ENCODE results near the gene MT1M.

The MT1M gene

DNA sequence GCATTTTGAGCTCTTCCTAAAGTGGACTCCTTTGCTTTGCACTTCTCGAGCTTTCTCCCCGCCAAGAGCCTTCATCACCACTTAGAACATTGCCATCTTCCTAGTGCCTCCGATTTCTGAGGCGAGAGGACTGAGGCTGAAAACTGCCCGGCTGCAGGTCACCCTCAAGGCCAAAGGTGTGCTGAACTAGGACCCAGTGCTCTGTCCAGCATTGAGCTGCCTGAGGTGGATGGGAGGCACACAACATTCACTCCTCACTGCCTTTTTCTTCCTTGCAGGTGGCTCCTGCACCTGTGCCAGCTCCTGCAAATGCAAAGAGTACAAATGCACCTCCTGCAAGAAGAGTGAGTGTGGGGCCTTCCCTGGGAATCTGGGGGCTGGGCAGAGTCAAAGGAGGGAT lies 11.4 kb downstream of the MT1M start:
- H3K4me1 ChIP-seq (ENCODE audit: insufficient read depth, low read length), result no peaks in the 10 kb centered on the region; the same call in 1 of the 2 replicates
- H3K9ac ChIP-seq (ENCODE audit: low read depth, low read length), result peak overlapping the region; percentile 49; the same call in 1 of the 2 replicates
- no peaks in the 10 kb centered on the region for H3K36me3 ChIP-seq (ENCODE audit: insufficient read depth, low read length)
- no peaks in the 10 kb centered on the region for H3K9me3 ChIP-seq (ENCODE audit: control insufficient read depth, insufficient read depth, low read length)

DNA sequence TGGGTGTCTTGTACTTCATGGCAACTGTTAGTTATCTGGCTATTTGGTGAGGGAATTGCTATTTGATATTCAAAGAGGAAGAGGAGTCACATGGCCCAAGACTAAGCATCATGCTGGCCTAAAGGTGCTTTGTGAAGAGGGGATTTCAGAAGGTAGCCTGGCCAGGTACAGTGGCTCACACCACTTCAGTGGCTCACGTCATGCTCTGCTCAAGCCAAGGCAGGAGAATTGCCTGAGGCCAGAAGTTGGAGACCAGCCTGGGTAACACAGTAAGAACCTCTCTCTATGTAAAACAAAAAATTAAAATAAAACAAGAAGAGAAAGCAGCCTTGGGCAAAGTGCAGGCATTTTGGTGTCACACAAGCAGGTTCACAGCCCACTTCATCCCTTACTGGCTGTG lies 12.9 kb downstream of the MT1M start:
- no peaks in the 10 kb centered on the region; the same call in 1 of the 2 replicates for H3K4me1 ChIP-seq (ENCODE audit: insufficient read depth, low read length)
- no peaks in the 10 kb centered on the region for H3K9me3 ChIP-seq (ENCODE audit: control insufficient read depth, insufficient read depth, low read length)
- H3K9ac ChIP-seq (ENCODE audit: low read depth, low read length), result no peak overlapping the region
- no peaks in the 10 kb centered on the region for H3K36me3 ChIP-seq (ENCODE audit: insufficient read depth, low read length)

DNA sequence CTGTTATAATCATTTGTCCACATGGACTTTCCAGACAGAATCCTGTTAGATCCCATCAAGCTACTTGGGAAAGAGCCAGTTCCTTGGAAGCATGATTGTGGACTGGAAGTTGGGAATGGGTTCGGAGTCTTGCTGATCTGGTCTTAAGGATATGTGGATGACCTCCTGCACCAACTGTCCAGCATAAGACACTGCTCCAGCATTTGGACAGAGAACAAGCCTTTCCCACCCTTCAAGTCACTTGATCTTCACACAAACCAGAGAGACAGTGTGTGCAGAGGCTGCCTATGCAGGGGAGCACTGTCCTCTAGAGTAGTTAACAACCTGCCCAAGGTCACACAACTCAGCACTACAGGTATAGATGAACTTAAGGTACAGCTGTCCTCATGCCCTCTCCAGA lies 13.4 kb downstream of the MT1M start:
- Histone ChIP-seq H3K4me1 (ENCODE audit: insufficient read depth, low read length) (no peaks in the 10 kb centered on the region; the same call in 1 of the 2 replicates), H3K9me3 (ENCODE audit: control insufficient read depth, insufficient read depth, low read length) (no peaks in the 10 kb centered on the region), H3K9ac (ENCODE audit: low read depth, low read length) (no peak overlapping the region), H3K36me3 (ENCODE audit: insufficient read depth, low read length) (no peaks in the 10 kb centered on the region)

DNA sequence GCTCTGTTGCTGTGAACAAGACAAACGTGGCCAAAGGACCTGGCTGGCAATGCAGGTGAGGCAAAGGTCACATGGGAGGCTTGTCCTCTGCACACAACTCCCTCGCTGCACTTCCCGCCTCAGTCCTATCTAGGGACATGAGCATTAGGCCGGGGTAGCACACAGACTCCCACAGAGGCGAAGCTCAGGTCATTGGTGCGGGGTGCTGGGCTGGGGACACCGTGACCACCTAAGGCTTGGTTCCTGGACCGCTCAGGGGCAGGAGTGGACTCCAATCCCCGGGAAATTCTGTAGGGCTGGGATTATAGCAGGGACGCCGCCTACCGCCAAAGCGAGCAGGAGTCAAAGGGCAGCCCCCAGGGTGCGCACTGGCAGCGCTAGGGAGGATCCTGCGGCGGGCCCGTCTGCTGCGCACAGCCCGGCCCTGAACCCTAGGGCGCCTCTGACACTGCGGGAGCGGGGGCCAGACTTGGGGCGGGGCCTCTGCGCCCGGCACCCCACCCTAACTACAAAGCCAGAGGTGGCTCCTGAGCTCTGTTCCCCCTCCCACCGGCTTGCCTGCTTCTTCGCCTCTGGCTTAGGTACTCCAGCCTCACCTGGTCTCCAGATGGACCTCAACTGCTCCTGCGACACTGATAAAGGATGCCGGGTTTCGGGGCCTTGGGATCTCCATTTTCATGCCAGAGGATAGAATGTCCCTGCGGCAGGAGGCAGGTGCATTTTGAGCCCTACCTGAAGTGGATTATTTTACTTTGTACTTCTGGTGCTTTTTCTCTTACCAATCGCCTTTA lies 15.4 kb downstream of the MT1M start:
- peak overlapping the region; percentile 25; the same call in 1 of the 2 replicates for H3K9ac ChIP-seq (ENCODE audit: low read depth, low read length)
- no peaks in the 10 kb centered on the region; the same call in 1 of the 2 replicates for H3K4me1 ChIP-seq (ENCODE audit: insufficient read depth, low read length)
- H3K36me3 ChIP-seq (ENCODE audit: insufficient read depth, low read length), result no peaks in the 10 kb centered on the region
- H3K9me3 ChIP-seq (ENCODE audit: control insufficient read depth, insufficient read depth, low read length), result no peaks in the 10 kb centered on the region

DNA sequence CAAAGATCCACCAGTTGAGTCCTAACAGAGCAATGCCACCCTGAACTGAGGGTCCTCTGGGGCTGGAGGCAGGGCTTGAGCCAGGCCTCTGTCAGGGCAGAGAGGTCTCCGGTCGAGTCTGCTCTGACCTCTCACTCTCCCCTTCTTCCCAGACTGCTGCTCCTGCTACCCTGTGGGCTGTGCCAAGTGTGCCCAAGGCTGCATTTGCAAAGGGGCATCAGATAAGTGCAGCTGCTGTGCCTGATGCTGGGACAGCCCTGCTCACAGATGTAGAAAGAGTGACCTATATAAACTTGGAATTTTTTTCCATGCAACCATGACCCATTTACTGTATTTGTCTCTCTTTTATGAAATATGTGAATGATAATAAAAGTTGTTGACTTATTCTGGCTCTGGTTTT lies 16.8 kb downstream of the MT1M start:
- Histone ChIP-seq H3K9me3 (ENCODE audit: control insufficient read depth, insufficient read depth, low read length) (no peaks in the 10 kb centered on the region), H3K9ac (ENCODE audit: low read depth, low read length) (no peak overlapping the region), H3K4me1 (ENCODE audit: insufficient read depth, low read length) (no peaks in the 10 kb centered on the region; the same call in 1 of the 2 replicates)

DNA sequence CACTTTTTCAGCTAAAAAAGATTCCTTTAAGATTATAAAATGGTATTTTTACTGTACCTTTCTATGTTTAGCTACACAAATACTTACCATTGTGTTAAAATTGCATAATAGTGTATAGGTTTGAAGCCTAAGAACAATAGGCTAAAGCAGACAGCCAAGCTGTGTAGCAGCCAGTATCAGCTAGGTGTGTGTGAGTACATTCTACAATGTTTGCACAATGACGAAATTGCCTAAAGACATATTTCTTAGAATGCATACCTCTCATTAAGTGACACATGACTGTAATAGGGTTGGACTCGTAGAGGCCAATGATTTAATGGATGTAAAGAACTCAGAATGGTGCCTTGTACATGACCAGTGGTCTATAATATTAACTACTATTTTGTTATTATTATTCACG lies 17.4 kb downstream of the MT1M start:
- Histone ChIP-seq H3K9me3 (ENCODE audit: control insufficient read depth, insufficient read depth, low read length) (no peaks in the 10 kb centered on the region), H3K9ac (ENCODE audit: low read depth, low read length) (no peak overlapping the region), H3K4me1 (ENCODE audit: insufficient read depth, low read length) (no peaks in the 10 kb centered on the region; the same call in 1 of the 2 replicates), H3K36me3 (ENCODE audit: insufficient read depth, low read length) (no peaks in the 10 kb centered on the region)

More for the DNA sequence above, 16.8 kb downstream of the MT1M start:
- H3K36me3 ChIP-seq (ENCODE audit: insufficient read depth, low read length), result no peaks in the 10 kb centered on the region

DNA sequence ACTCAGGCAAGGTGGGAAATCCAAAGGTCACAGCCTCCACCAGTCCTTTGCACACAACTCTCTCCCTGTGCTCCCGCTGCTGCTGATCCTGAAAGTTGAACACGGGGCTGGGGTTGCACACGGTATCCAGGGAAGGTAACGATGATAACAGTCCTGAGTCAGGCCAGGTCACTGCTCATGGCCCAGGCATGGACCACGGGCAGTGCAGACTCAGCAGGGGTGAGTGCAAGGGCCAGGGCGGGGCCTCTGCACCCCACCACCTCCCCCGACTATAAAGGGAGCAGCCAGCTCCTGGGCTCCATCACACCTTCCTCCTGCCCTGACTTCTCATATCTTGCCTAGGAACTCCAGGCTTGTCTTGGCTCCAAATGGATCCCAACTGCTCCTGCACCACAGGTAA lies 19.1 kb downstream of the MT1M start, which contains the start of gene MT1B:
TSS of gene MT1B (plus strand) at position 301 of the 400 bp plus-strand sequence. CDS start at position 369, 68 bp downstream.
- Histone ChIP-seq H3K9ac (ENCODE audit: low read depth, low read length) (no peak within 1 kb of the TSS), H3K9me3 (ENCODE audit: control insufficient read depth, insufficient read depth, low read length) (no peaks in the 10 kb centered on the region), H3K4me1 (ENCODE audit: insufficient read depth, low read length) (no peaks in the 10 kb centered on the region; the same call in 1 of the 2 replicates), H3K36me3 (ENCODE audit: insufficient read depth, low read length) (no peaks in the 10 kb centered on the region)

DNA sequence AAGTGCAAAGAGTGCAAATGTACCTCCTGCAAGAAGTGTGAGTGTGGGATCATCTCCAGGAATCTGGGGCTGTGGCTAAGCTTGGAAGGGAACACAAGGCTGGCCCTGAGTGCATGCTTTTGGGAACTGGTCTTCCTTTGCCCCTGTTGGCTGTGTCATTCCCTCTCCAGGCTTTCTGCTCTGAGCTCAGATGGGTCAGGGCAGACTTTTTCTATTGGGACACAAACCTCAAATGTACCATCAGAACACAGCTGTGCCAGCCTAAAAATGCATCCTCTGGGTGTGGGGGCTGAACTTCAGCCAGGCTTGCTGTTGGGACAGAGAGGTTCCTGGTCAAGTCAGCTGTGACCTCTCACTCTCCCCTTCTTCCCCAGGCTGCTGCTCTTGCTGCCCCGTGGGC lies 20.1 kb downstream of the MT1M start:
- Histone ChIP-seq H3K9ac (ENCODE audit: low read depth, low read length) (no peak overlapping the region), H3K9me3 (ENCODE audit: control insufficient read depth, insufficient read depth, low read length) (no peaks in the 10 kb centered on the region), H3K36me3 (ENCODE audit: insufficient read depth, low read length) (no peaks in the 10 kb centered on the region), H3K4me1 (ENCODE audit: insufficient read depth, low read length) (no peaks in the 10 kb centered on the region; the same call in 1 of the 2 replicates)

DNA sequence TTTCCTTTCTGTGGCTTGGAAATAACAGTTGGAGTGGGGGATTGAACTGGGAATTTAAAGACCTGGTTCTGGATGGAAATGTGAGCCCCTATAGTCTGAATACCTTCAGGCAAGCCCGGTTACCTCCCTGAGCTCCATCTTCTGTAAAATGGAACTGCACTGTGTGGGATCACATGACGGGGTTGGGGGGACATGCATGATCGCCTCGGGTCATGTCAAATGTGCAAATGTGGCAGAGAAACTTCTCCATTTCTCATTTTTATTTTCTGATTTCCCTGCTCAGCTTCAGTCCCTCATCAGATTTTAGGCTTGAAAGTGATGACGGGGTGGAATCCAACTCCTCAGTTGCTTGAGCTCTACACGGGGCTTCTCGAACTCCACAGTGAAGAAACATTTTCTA lies 20.8 kb downstream of the MT1M start:
- no peaks in the 10 kb centered on the region for H3K9me3 ChIP-seq (ENCODE audit: control insufficient read depth, insufficient read depth, low read length)
- no peaks in the 10 kb centered on the region for H3K36me3 ChIP-seq (ENCODE audit: insufficient read depth, low read length)
- H3K9ac ChIP-seq (ENCODE audit: low read depth, low read length), result no peak overlapping the region
- no peaks in the 10 kb centered on the region for H3K4me1 ChIP-seq (ENCODE audit: insufficient read depth, low read length)

DNA sequence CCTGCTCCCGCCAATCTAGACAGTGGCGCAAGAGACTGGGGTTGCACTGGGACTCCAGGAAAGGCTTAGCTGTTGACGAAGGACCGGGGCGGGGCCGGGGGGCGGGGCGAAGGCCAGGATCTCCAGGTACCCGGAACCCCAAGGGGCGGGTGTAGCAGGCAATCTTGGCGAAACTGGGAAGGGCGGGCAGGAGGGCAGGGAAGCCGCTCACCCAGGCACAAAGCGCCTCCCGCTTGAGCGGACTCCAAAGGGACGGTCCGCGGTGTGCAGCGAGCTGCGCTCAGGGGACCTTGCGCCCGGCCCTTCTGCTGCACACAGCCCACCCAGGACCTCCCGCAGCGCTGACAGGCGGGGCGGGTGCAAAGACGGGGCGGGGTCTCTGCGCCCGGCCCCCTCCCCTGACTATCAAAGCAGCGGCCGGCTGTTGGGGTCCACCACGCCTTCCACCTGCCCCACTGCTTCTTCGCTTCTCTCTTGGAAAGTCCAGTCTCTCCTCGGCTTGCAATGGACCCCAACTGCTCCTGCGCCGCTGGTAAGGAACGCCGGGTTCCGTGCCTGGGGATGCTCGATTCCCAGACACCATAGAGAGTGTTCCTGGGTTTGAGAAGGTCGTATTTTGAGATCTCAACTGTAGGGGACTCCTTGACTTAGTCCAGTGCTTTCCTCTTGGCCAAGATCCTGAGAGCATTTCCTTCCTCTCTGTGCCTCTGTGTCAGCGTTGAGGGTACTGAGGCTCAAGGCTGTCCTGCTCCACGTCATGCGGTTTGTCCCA lies 25.3 kb downstream of the MT1M start, which contains the start of gene MT1F:
TSS of gene MT1F (plus strand) at position 405 of the 772 bp plus-strand sequence. CDS start at position 505, 100 bp downstream.
- H3K9ac ChIP-seq (ENCODE audit: low read depth, low read length), result peak within 1 kb of the TSS; percentile 57
- no peaks in the 10 kb centered on the region for H3K9me3 ChIP-seq (ENCODE audit: control insufficient read depth, insufficient read depth, low read length)
- 0 out of 2 replicates have a peak, but pooled peaks cover 6% of the 10 kb centered on the region for H3K4me1 ChIP-seq (ENCODE audit: insufficient read depth, low read length)
- H3K36me3 ChIP-seq (ENCODE audit: insufficient read depth, low read length), result no peaks in the 10 kb centered on the region

DNA sequence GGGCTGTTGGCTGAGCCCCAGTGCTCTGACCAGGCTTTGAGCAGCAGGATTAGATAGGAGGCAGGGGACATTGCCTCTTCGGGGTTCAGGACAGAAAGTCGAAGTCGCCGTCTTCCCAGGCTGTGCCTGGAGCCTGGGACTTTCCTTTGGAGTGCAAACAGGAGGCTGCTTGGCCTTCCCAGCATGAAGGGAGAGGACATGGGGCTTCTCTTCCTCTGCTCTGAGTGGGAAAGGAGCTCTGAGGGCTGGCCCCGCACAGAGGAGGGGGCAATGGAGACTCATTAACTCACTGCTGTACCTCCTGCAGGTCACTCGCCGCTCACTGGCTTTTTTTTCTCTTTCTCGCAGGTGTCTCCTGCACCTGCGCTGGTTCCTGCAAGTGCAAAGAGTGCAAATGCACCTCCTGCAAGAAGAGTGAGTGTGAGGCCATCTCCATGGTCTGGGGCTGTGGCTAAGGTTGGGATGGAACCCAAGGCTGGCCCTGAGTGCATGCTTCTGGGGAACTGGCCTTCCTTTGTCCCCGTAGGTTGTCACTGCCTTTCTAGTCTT lies 25.9 kb downstream of the MT1M start:
- peak overlapping the region; percentile 57; the same call in 1 of the 2 replicates for H3K9ac ChIP-seq (ENCODE audit: low read depth, low read length)
- H3K36me3 ChIP-seq (ENCODE audit: insufficient read depth, low read length), result no peaks in the 10 kb centered on the region
- no peaks in the 10 kb centered on the region for H3K9me3 ChIP-seq (ENCODE audit: control insufficient read depth, insufficient read depth, low read length)
- H3K4me1 ChIP-seq (ENCODE audit: insufficient read depth, low read length), result 0 out of 2 replicates have a peak, but pooled peaks cover 6% of the 10 kb centered on the region

DNA sequence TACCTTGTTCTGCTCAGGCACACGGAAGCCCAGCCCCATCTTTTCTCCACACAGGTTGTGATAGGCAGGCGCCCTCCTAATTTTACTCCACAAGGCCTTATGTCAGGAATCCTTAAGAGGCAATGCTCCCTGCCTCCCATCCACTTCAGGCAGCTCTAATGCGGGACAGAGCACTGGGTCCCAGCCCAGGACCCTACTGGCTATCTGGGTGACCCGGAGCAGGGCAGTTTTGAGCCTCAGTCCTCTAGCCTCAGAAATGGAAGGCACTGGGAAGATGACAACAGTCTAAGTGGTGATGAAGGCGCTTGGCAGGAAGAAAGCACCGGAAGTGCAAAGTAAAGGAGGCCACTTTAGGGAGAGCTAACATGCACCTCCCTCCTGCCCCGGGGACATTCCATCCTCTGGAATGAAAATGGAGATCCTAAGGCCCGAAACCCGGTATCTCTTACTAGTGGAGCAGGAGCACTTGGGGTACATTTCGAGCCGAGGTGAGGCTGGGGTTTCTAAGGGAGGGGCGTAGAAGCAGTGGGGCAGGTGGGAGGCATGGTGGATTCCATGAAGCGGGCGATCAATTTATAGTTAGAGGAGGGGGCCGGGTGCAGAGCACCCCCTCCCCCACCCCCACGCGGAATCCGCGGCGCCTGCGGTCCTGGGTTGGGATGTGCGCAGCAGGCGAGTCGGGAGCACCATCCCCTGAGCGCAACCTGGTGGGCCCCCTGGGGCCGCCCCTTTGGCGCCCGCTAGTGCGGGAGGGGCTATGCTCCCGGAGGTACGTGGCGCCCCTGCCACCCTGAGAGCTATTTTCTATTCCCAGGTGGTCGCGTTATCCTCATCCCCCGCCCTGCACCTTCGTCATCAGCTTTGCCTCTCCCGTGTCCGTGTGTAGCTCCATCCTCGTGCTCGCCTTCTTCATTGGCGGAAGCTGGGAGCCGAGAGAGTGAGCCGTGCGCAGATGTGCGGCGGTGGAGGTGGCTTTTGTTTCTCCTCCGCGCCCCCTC lies 30.2 kb downstream of the MT1M start:
- peaks cover 9% of the 10 kb centered on the region; the same call in 1 of the 2 replicates for H3K4me1 ChIP-seq (ENCODE audit: insufficient read depth, low read length)
- no peaks in the 10 kb centered on the region for H3K9me3 ChIP-seq (ENCODE audit: control insufficient read depth, insufficient read depth, low read length)
- H3K36me3 ChIP-seq (ENCODE audit: insufficient read depth, low read length), result no peaks in the 10 kb centered on the region
- H3K9ac ChIP-seq (ENCODE audit: low read depth, low read length), result peak overlapping the region; percentile 59

DNA sequence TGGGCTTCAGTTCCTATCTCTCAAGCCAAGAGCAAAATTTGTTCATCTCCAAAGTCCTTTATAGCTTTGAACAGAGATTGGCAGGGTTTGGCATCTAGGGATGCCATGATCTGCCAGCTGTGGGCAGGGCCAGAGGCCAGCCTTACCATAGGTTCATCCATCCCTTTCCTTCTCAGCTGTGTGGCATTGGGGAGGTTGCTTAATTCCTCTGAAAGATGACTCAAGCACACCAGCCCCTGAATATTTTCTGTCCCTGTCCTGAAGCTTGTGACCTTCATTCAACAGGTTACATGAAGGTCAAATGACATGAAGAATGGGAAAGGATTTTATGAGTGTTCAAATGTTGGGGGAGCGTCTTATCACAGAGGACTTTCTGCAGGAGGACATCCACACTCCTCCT lies 32.0 kb downstream of the MT1M start:
- Histone ChIP-seq H3K9me3 (ENCODE audit: control insufficient read depth, insufficient read depth, low read length) (no peaks in the 10 kb centered on the region), H3K4me1 (ENCODE audit: insufficient read depth, low read length) (peaks cover 9% of the 10 kb centered on the region; the same call in 1 of the 2 replicates), H3K36me3 (ENCODE audit: insufficient read depth, low read length) (no peaks in the 10 kb centered on the region), H3K9ac (ENCODE audit: low read depth, low read length) (no peak overlapping the region)

Measured in ES-I3 (cell line).